ENCODE results near the gene ATG13.
"Not testable (repeated sequence)": the region's sequence is repeated elsewhere in the genome, so short reads cannot be mapped to it uniquely, and the experiment has no call there.

ATG13 gene

DNA sequence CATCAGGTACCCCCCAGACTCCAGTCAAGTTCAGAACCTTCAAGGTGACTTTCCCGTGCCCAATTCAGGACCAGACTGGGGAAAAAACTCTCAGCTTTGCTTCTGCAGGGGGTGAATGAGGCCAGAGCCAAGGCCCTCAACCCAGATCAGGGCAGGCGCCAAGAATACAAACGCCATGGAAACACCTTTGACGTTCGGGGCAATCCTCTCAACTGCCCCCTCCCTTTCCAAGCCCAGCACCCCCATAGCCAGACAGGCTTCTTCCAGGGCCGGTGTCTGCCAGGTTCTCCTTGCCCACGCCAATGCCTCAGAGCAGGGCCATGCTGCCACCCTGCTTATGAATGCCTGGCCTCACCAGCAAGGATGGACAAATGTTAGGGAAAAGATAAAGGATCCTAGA is 77.3 kb downstream of the ATG13 start:
- DNase-seq (ENCODE audit: extremely low read depth in 1 of 2, low read depth in 1 of 2), result no peak

DNA sequence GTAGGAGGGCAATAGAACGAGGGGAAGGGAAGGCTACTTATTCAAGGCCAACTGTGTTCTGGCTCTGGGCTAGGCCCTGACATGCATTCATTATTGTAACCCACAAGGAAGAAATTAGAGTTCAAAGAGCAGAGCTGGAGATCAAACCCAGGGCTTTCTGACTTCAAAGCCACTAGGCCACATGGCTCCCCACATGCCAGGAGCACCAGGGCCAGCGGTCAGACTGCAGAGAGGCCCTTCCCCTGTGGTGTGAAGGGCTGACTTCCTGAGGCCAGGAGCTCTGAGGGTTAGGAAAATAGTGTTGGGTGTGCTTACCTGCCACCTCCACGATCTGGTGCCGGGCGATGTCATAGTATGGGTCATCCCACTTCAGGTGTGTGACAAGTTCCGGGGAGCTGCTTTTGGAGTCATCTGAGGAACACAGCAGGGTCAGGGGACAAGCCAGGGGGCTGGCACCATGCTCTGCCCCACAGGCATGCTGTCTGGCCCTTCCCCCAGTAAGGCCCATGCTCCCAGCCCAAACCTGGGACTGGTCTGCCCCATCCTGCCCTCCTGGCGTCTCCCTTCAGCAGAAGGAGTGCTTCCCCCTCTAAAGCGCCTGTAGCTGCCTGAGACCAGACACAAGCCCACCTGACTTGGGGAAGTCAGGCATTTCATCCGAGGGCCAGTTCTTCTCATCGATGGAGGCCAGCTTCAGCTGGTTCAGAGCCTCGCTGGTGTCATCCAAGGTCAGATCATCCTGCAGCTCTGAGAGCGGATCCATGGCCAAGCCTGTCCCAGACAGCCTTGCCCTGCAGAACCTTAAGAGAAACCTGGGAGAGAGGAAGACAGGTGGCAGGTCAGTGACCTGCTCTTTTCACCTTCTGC is 78.2 kb downstream of the ATG13 start:
- no peak for DNase-seq (ENCODE audit: extremely low read depth in 1 of 2, low read depth in 1 of 2)

DNA sequence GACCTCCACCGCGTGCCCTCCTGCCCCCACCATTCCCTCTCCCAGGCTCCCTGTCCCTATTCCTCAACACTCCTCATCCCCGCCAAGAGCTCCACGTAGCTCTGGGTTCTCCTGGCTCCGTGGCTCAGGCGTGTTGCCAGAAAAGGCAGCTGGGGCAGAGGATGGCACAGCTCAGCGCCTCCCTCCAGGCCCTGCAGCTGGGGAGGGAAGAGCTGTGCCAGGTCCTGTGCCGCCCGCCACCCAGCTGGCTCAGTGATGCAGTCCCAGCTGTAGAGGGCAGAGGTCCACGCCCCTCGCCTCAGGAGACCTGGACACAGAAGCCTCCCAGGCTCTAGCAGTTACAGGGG is 78.8 kb downstream of the ATG13 start:
- DNase-seq (ENCODE audit: extremely low read depth in 1 of 2, low read depth in 1 of 2), result no peak

DNA sequence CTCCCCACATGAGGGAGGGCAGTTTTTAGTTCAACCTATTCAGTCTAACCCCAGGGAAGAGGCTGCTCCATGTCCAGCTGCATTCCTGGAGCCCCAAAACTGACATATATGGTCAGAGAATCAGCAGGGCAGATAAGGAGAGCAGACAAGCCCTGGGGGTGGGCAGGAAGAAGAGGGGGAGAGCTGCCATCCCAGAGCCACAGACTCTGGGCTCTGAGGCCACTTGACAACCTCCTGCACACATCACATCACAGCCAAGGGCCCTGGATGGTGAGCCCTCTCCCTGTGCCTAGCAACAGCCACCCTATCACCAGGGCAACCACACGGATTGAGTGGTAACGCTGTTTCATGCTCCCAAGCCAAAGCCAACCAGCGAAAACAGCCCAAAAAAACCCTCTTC is 80.0 kb downstream of the ATG13 start:
- DNase-seq (ENCODE audit: extremely low read depth in 1 of 2, low read depth in 1 of 2), result no peak

DNA sequence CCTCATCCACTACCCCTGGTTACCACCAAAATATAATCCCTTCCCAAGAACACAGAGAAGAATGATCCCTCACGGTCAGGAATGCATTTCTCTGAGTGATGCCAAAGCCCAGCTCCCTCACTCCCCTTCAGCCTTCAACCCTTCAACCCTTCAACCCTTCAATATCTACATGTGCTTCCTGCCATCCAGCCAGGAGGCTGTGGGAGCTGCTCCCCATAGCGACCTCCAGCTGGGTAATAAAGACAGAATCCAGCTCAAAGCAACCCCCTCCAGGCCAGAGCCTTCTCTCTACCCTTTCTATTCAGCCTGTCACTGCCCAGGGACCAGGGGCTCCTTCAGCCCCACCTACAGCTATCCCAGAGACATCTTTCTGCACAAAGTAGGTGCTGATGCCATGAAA is 80.4 kb downstream of the ATG13 start:
- DNase-seq (ENCODE audit: extremely low read depth in 1 of 2, low read depth in 1 of 2), result no peak

DNA sequence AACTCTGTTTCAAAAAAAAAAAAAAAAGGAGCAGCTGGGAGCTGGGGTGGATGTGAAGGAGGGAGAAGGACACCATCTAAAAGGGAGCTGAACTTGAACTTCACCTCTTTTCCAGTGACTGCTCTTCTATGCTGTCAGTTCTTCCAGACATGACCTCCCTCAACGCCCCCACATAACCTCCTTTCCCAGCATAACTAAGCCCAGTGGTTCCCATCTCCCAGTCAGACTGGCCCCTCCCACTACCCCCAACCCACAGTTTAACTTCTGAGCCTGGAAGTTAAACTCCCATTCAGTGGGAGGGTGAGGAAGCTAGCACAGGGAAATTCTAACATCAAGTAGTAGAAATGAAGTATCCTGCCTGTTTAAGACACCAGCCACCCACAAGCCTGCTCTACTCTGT is 81.2 kb downstream of the ATG13 start:
- DNase-seq (ENCODE audit: extremely low read depth in 1 of 2, low read depth in 1 of 2), result no peak

DNA sequence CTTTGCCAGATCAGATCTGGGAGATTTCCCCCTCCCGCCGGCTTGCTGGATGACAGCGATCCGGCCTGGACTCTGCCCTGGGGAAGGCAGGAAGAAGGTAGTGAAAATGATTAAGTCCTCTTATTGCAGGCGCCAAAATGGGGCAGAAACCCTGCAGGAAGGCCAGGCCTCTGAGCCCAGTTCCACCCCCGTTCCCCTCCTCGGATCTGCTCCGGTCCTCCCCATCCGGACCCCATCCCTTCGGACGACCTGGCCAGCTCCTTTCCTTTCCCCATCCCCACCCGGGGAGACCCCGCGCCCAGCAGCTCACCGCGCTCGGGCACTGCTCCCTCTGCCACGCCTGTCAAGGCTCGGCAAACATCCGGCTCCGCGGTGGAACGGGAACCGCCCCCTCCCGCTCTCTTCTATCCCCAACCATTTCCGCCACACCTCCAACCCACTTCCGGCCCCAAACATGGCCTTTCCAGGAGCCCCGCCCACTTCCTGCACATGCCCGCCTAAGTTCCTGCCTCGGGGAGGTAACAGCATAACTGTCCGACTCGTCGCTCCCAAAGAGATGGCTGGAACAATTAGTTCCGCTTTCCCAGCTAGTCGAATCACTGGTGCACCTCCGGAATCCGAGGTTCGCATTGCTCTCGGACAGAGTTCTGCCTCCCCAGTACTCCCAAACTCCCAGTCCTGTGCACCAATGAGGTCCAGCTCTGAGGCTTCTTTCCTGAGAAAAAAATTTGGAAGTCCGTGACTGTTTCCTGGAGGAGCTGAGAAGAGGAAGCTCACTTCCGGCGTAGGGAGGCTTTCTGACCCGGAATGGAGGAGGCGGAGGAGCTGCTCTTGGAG is 83.1 kb downstream of the ATG13 start, which contains the start of the genes ARHGAP1 and ZNF408:
TSS of gene ARHGAP1 (minus strand) at position 379 of the 837 bp plus-strand sequence. CDS start 4,512 bp downstream, outside the sequence.
TSS of gene ZNF408 (plus strand) at position 791 of the 837 bp plus-strand sequence. CDS start at position 808, 17 bp downstream.
- DNase-seq (ENCODE audit: extremely low read depth in 1 of 2, low read depth in 1 of 2), result peak; percentile 98 to 99

DNA sequence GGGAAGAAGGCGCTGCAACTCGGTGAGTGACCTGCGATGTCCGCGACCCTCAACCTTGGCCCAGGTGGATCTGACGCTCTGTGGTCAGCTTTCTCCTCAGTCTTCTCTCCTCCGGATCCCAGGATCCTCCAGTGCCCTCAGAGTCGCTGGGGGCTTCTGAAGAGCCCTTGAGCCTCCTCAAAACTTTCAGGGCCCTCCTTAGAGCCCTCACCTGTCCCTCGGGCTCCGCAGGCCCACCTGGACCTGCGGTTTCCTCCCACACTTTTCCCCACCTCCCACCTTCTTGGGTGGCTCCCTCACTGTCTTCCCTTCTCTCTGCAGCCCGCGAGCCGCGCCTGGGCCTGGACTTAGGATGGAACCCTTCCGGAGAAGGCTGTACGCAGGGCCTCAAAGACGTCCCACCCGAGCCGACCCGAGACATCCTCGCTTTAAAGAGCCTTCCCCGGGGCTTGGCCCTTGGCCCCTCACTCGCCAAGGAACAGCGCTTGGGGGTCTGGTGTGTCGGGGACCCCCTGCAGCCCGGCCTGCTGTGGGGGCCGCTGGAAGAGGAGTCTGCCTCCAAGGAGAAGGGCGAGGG is 83.8 kb downstream of the ATG13 start:
- no peak for DNase-seq (ENCODE audit: extremely low read depth in 1 of 2, low read depth in 1 of 2)

DNA sequence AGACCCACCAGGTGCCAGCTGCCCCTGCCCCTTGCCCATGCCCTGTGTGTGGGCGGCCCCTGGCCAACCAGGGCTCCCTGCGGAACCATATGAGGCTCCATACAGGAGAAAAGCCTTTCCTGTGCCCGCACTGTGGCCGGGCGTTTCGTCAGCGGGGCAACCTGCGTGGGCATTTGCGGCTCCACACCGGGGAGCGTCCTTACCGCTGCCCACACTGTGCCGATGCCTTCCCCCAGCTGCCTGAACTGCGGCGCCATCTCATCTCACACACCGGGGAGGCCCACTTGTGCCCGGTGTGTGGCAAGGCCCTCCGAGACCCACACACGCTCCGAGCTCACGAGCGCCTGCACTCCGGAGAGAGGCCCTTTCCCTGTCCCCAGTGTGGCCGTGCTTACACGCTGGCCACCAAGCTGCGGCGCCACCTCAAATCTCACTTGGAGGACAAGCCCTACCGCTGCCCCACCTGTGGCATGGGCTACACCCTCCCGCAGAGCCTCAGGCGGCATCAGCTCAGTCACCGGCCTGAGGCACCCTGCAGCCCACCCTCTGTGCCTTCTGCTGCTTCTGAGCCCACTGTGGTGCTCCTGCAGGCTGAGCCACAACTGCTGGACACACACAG is 87.8 kb downstream of the ATG13 start:
- DNase-seq (ENCODE audit: extremely low read depth in 1 of 2, low read depth in 1 of 2), result no peak

DNA sequence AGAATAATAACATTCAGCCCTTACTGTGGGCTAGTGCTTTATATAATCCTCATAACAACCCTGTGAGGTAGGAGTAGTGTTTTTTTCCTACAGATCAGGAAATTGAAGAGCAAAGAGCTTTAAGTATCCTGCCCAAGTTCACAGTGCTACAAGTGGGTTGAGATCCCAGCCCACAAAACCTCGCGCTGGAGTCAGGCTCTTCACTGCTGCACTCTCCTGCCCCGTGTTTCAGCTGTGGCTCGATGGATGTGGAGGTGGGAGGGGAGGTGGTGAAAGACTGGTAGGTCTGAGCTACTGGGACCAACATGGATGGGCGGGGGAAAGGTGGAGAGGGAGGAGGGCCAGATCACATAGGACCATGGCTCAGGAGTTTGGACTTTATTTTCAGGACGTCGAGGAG is 89.5 kb downstream of the ATG13 start:
- DNase-seq (ENCODE audit: extremely low read depth in 1 of 2, low read depth in 1 of 2), result no peak

DNA sequence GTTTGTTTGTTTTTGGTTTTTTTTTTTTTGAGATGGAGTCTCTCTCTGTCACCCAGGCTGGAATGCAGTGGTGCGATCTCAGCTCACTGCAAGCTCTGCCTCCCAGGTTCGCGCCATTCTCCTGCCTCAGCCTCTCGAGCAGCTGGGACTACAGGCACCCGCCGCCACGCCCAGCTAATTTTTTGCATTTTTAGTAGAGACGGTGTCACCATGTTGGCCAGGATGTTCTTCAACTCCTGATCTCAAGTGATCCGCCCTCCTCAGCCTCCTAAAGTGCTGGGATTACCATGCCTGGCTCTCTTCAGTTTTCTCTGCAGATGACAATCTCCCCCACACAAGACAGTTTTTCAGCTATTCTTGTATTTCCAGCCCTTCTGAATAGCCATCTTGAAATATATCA is 92.0 kb downstream of the ATG13 start:
- DNase-seq (ENCODE audit: extremely low read depth in 1 of 2, low read depth in 1 of 2), result not testable (repeated sequence)

DNA sequence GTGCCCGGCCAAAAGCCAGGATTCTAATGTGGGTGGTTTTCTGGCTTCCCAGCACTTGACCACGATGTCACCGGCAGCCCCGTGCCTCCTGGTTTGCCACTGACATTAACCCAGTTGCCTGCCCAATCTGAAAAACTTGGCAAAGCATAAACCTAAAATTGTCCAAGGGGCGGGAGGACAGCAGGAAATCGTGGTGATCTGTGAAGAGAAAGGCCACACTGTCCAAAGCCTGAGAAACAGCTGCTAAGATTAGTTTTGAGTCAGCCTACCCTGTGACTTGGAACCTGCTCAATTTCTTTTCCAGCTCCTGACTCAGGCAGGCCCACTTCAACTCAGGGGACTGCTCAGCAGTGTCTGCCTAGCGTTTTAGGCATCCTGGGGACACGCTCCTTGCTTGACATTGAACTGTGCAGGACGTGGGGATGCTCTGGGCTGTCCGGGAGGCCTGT is 93.5 kb downstream of the ATG13 start:
- no peak for DNase-seq (ENCODE audit: extremely low read depth in 1 of 2, low read depth in 1 of 2)

DNA sequence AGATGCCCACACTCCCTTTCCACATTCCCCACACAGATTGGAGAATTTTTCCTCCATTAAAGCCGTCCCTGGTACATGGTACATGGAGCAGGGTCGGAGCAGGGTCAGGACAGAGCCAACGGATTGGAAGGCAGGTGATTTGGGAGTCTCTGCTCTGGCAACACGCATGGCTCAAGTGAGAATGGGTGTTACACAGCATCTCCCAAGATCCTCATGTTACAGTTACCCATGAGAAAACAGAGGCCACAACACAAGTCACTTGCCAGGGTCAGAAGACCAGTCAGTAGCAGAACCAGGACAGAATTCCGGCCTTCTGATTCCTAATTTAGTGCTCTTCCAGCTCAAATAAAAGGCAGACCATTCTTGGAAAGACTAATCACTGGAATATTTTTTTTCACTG is 94.0 kb downstream of the ATG13 start:
- no peak for DNase-seq (ENCODE audit: extremely low read depth in 1 of 2, low read depth in 1 of 2)

DNA sequence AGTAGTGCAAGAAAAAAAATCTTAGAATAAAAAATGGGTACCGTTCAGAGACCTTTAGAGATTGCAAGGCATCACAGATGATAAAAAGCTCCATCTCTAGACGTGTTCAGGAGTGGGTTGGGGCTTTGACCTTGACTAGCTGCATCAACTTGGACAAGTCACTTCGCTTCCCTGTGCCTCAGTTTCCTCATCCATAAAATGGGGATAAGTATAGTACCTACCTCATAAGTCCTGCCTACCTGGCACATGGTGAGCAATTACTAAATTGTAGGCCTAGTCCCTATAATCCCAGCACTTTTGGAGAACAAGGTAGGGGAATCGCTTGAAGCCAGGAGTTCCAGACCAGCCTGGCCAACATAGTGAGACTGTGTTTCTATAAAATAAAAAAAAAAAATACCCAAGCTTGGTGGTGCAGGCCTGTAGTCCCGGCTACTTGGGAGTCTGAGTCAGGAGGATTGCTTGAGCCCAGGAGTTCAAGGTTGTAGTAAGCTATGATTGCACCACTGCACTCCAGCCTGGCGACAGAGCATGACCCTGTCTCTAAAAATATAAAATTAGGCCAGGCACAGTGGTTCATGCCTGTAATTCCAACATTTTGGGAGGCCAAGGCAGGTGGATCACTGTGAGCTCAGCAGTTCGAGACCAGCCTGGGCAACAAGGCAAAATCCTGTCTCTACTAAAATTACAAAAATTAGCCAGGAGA is 95.7 kb downstream of the ATG13 start:
- no peak for DNase-seq (ENCODE audit: extremely low read depth in 1 of 2, low read depth in 1 of 2)

DNA sequence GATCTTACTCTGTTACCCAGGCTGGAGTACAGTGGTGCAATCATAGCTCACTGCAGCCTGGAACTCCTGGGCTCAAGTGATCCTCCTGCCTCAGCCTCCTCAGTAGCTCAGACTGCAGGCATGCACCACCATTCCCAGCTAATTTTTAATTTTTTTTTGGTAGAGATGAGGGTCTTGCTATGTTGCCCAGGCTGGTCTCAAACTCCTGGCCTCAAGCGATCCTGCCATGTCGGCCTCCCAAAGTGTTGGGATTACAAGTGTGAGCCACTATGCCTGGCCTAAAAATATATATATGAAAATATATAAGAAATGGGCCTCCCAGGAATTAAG is 100.4 kb downstream of the ATG13 start:
- DNase-seq (ENCODE audit: extremely low read depth in 1 of 2, low read depth in 1 of 2), result not testable (repeated sequence)

DNA sequence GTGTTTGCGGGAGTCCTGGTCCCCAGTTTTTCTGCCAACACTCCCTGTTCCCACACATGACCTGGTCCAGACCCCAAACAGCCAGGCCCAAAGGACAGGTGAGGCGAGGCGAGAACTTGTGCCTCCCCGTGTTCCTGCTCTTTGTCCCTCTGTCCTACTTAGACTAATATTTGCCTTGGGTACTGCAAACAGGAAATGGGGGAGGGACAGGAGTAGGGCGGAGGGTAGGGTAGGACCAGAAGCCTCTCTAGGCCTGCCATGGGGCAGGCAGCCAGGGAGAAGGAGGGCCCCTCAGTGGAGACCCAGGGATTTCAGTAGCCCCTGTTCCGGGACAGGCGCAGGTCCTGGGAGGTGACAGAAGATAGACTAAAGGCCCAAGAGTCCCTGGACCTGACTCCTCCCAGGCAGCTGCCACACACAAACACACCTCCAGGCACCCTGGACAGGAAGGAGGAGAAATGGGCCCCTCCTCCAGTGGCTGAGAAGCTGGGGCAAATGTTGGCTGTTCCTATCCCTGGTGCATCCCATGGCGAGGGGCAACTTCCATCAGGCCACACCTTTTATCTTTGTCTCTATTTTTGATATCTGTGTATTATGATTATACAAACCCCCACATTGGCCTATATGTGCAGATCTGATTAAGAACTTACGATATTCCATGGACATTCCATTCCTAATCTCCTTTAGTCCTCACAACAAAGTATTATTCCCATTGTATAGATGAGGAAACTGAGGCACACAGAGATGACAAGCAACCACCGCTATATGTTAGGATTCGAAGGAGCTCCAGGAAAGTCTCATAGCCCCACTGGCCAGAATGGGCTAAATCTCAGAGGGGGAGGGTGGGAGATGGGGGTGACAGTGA is 101.0 kb downstream of the ATG13 start:
- DNase-seq (ENCODE audit: extremely low read depth in 1 of 2, low read depth in 1 of 2), result no peak

DNA sequence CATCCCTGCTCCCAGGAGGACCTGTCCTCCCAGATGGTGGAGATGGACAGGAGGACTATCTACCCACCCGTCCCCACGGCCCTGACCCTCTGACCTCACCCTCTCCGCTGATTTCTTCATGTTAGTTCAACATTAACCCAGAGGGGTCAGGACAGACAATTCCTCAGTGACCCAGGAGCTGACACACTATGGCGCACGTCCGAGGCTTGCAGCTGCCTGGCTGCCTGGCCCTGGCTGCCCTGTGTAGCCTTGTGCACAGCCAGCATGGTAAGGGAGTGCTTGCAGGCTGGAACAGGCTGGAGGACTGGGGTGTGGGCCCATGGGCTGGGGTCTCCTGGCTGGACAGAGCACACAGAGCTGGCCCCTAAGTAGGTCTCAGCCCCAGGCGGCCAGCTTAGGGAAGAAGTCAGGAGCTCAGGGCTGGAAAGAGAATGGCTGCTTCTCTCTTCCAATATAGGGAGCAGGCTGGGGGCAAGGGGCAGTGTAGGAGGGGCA is 101.7 kb downstream of the ATG13 start, which contains the start of gene F2:
TSS of gene F2 (plus strand) at position 166 of the 495 bp plus-strand sequence. CDS start at position 189, 23 bp downstream.
- no peak for DNase-seq (ENCODE audit: extremely low read depth in 1 of 2, low read depth in 1 of 2)

DNA sequence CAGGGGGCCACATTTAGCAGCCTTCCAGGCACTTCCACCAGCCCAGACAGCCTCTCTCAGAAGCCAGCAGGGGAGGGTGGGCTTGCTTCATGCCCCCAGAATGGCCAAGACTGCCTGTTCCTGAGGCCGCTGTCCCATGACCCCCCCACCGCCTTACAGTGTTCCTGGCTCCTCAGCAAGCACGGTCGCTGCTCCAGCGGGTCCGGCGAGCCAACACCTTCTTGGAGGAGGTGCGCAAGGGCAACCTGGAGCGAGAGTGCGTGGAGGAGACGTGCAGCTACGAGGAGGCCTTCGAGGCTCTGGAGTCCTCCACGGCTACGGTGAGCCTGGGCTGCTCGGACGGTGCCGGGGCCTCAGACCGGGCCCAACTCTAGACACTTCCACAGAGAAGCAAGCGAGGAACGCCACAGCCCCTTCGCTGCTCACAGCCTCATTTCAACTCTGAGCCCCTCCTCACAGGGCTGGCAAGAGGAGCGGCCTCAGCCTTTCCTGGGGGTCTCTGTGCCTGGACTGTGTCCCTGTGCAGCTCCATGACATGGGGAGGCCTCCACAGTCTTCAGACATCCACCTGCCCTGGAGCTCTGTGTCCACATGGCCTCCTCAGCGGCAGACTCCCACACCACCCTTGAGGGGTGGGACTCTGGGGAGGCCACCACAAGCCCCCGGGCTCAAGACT is 102.3 kb downstream of the ATG13 start:
- no peak for DNase-seq (ENCODE audit: extremely low read depth in 1 of 2, low read depth in 1 of 2)

DNA sequence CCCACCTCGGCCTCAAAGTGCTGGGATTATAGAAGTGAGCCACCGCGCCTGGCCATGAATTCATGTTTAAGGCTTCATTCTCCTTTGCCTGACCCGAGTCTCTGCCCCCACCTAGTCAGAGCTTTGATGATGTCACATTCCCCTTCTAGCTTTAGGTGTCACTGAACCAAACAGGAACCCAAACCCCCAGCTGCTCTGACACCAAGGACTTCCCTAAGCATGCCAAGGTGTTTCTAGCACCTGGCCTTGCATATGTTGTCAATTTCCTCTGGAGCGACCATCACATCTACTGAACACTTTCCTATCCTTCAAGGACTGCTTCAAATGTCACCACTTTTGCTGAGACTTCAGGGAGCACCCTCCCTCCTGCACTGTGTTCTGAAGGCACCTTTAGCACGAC is 103.9 kb downstream of the ATG13 start:
- DNase-seq (ENCODE audit: extremely low read depth in 1 of 2, low read depth in 1 of 2), result no peak

All from stimulated activated CD8-positive, alpha-beta memory T cell treated with anti-CD3 and anti-CD28 coated beads, Interleukin-7, amount 100 ng/mL, for 48 hours (primary cell).